Measurements from ENCODE around the gene VPS8.

The VPS8 gene

DNA sequence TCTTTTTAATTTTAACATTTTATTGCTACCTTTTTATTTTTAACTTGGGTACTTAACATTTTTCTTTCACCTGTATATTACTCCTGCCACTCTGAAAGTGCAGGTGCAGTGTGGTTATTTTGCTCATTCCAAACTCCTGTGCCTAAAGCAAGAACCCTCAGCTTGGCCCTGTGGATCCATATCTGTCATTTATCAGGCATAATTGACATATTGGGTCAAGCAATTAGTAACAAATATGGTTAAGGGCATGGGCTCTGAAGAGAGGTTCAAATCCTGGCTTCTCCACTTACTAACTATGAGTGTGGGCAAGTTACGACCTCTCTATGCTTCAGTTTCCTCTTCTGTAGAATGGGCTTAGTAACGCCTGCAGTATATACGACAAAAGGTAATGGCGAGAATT, 9.8 kb upstream of the VPS8 start:
- no peak for DNase-seq (ENCODE audit: extremely low read depth, insufficient read length)
- Histone ChIP-seq H3K36me3 (ENCODE audit: control insufficient read depth, insufficient read depth, low read length) (no peaks in the 10 kb centered on the region), H3K27me3 (replicated peaks; ENCODE audit: control insufficient read depth, insufficient read depth, low read length) (peaks cover 1% of the 10 kb centered on the region; the same call in 1 of the 2 replicates), H3K4me3 (replicated peaks; ENCODE audit: low read depth, low read length) (no peak overlapping the region)
- TF ChIP-seq, protein P1, sequence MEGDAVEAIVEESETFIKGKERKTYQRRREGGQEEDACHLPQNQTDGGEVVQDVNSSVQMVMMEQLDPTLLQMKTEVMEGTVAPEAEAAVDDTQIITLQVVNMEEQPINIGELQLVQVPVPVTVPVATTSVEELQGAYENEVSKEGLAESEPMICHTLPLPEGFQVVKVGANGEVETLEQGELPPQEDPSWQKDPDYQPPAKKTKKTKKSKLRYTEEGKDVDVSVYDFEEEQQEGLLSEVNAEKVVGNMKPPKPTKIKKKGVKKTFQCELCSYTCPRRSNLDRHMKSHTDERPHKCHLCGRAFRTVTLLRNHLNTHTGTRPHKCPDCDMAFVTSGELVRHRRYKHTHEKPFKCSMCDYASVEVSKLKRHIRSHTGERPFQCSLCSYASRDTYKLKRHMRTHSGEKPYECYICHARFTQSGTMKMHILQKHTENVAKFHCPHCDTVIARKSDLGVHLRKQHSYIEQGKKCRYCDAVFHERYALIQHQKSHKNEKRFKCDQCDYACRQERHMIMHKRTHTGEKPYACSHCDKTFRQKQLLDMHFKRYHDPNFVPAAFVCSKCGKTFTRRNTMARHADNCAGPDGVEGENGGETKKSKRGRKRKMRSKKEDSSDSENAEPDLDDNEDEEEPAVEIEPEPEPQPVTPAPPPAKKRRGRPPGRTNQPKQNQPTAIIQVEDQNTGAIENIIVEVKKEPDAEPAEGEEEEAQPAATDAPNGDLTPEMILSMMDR (IDR thresholded peaks at IDR 0.05; ENCODE audit: insufficient read depth, low read length, poor library complexity, severe bottlenecking), result no peak

DNA sequence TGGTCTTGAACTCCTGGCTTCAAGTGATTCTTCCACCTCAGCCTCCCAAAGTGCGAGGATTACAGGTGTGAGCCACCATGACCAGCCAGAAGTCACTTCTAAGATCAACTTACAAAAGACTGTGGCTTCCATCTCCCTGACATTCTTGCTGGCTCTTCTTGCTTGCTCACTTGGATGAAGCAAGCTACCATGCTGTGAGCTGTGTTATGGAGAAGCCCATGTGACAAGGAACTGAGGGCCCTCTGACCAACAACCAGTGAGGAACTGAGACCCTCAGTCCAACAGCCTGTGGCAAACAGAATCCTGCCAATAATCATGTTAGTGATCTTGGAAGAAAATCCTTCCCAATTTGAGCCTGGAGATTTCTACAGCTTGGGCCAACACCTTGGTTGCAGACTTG, 7.2 kb upstream of the VPS8 start:
- TF ChIP-seq, protein P1 (IDR thresholded peaks at IDR 0.05; ENCODE audit: insufficient read depth, low read length, poor library complexity, severe bottlenecking), result no peak
- H3K4me3 ChIP-seq (replicated peaks; ENCODE audit: low read depth, low read length), result no peak overlapping the region
- no peaks in the 10 kb centered on the region for H3K27me3 ChIP-seq (replicated peaks; ENCODE audit: control insufficient read depth, insufficient read depth, low read length)
- no peaks in the 10 kb centered on the region for H3K36me3 ChIP-seq (ENCODE audit: control insufficient read depth, insufficient read depth, low read length)
- no peak for DNase-seq (ENCODE audit: extremely low read depth, insufficient read length)

DNA sequence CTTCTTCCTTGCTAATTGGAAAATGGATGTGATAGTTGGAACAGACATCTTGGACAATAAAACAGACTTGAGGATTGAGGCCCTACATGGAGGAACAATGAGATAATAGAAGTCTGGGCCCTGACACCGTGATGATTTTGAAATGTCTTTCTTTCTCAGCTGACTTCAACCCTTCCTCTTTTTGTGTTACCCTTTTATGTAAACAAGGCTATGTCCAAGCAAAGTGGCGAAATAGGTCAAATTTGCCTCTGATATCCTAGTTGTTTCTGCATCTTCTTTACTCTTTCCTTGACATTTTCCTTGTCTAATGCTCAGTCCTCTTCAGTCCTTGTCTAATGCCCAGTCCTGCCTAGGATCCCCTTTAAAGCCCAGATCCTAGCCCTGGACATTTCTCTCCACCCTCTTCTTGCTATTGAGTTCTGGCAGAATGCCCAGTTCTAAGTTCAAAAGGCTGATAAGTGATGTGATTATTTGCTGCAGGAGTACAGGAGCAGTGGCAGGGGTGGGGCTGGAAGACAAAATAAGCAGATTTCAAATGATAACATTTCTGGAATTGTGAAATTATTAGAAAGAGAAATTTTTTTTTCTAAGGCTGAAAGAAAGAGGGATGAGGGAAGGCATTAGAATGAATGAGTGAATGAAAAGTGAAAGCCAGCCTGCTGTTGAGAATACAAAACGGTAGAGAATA, 6.5 kb upstream of the VPS8 start:
- H3K4me3 ChIP-seq (replicated peaks; ENCODE audit: low read depth, low read length), result no peak overlapping the region
- no peaks in the 10 kb centered on the region for H3K36me3 ChIP-seq (ENCODE audit: control insufficient read depth, insufficient read depth, low read length)
- DNase-seq (ENCODE audit: extremely low read depth, insufficient read length), result no peak
- H3K27me3 ChIP-seq (replicated peaks; ENCODE audit: control insufficient read depth, insufficient read depth, low read length), result no peaks in the 10 kb centered on the region
- TF ChIP-seq, protein P1 (IDR thresholded peaks at IDR 0.05; ENCODE audit: insufficient read depth, low read length, poor library complexity, severe bottlenecking), result no peak

DNA sequence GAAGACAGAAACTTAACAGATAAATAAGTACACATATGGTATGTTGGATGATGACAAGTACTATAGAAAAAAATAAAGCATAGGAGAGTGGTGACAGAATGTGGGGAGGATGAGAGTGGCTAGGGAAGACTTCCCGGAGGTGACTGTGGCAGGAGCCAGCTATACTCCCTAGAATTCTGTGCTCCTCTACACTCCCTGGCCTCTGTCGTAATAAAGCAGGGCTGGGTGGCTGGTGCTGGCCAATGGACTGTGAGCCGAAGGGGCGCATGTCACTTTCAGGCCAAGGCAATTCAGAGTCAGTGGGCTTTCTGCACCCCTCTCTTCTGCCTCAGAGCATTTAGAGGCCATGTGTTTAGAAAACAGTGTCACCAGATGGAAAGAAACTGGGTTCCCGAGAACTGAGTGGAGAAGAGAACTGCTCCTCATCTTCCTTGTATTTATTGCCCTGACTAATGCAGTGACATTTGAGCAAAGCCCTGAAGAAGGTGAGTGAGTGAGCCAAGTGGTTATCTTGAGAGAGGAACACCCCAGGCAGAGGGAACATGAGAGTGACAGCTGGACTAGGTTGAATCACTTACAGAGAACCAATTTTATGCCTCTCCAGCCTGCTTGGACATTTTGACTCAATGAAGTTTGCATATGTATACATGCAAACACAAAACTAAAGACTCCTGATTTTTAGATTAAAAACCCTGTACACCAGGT, 5.2 kb upstream of the VPS8 start:
- no peaks in the 10 kb centered on the region for H3K36me3 ChIP-seq (ENCODE audit: control insufficient read depth, insufficient read depth, low read length)
- TF ChIP-seq, protein P1 (IDR thresholded peaks at IDR 0.05; ENCODE audit: insufficient read depth, low read length, poor library complexity, severe bottlenecking), result no peak
- no peaks in the 10 kb centered on the region for H3K27me3 ChIP-seq (replicated peaks; ENCODE audit: control insufficient read depth, insufficient read depth, low read length)
- no peak overlapping the region for H3K4me3 ChIP-seq (replicated peaks; ENCODE audit: low read depth, low read length)
- no peak for DNase-seq (ENCODE audit: extremely low read depth, insufficient read length)

DNA sequence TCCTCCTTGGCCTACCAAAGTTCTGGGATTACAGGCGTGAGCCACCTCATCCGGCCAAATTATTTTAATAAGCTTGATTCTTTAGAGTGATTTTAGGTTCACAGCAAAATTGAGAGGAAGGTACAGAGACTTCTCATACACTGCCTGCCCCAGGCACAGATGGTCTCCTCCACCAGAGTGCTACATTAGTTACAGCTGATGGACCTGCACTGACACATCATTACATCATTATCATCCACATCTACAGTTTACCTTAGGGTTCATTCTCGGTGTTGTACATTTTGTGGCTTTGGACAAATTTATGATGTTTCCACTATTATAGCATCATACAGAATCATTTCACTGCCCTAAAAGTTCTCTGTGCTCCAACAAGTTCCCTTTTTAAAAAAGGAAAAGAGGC, 4.4 kb upstream of the VPS8 start:
- Histone ChIP-seq H3K27me3 (replicated peaks; ENCODE audit: control insufficient read depth, insufficient read depth, low read length) (no peaks in the 10 kb centered on the region), H3K4me3 (replicated peaks; ENCODE audit: low read depth, low read length) (no peak overlapping the region), H3K36me3 (ENCODE audit: control insufficient read depth, insufficient read depth, low read length) (no peaks in the 10 kb centered on the region)
- DNase-seq (ENCODE audit: extremely low read depth, insufficient read length), result no peak
- TF ChIP-seq, protein P1 (IDR thresholded peaks at IDR 0.05; ENCODE audit: insufficient read depth, low read length, poor library complexity, severe bottlenecking), result no peak
